Effector CD4-positive, alpha-beta T cell (primary cell): Measurements from ENCODE around the gene RBM26.
"Not testable (repeated sequence)": the region's sequence is repeated elsewhere in the genome, so short reads cannot be mapped to it uniquely, and the experiment has no call there.

ENCODE experiments used
- DNase-seq: peaks from one replicate; pipeline ENCODE4 v3.0.0-alpha.2; 2020

Gene RBM26

DNA sequence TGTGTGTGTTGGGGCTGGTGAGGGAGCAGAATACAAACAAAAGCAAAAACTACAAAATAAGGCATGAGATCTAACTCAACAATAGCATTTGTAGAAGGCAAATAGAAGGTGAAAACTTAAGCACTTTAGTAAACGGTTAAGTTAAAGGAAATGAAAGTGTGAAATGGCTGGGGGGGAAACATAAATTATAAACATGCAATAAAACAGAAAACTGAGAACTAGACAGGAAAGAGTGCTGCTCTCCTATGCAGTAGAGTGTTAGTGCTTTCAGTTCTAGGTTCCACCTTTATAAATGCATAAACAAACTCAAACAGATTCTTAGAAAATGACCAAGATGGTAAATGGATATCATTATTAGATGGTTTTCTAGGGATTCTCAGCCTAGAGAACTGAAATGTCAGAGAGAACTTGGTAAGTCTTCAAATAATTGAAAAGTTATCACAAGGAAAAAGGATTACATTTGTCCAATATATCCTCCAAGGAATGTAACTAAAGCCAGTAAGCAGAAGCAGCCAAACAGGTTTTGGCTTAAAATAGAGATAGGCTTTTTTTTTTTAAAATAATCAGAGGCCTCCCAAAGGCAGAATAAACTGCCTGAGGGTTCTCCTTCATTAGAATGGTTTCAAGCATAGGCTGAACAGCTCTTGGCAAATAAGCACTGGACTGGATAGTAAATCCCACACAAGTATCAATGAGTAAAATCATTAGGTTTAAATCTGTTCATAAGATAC is 23.3 kb downstream of the RBM26 start:
- DNase-seq, result no peak

DNA sequence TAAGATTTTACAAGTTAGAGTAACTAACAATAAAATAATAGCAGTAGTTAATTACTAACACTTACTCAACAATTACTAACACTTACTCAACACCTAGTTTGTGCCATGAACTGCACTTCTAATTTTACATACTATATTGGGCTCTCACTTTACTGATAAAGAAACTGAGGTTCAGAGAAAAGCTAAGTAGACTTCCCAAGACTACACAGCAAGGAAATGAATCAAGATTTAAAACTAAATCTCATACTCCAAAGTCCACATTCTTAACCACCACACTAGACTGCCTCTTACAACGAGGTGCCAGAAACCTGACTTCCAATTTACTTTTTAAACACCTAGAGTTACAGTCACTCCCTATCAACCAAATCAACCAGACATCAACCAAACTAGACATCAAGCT is 25.1 kb downstream of the RBM26 start:
- DNase-seq, result no peak

DNA sequence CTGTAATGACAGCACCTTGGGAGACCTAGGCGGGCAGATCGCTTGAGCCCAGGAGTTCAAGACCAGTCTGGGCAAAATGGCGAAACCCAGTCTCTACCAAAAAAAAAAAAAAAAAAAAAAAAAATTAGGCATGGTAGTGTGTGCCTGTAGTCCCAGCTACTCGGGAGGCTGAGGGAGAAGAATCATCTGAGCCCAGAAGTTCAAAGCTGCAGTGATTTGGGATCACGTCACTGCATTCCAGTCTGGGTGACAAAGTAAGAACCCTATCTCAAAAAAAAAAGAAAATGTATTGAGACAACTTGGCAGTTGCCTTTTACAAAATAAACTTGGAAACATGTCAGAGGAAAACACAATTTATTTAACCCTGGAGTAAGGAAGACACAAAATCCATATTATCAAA is 26.8 kb downstream of the RBM26 start:
- DNase-seq, result no peak

DNA sequence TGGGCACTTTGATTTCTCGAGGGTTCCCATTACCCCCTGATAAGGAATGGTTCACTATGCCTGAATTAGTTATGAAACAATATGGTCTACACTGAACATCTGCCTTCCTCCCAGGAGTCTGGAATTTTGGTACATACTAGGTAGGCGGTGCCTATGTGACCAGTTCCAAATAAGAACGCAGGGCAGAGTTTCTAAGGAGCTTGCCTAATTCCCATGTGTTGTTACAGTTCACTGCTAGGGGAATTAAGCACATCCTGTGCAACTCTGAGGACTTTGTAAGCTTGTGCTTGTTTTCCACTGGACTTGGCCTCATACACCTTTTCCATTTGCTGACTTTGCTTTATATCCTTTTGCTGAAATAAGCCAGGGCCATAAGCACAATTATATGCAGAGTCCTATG is 29.2 kb downstream of the RBM26 start:
- DNase-seq, result no peak

DNA sequence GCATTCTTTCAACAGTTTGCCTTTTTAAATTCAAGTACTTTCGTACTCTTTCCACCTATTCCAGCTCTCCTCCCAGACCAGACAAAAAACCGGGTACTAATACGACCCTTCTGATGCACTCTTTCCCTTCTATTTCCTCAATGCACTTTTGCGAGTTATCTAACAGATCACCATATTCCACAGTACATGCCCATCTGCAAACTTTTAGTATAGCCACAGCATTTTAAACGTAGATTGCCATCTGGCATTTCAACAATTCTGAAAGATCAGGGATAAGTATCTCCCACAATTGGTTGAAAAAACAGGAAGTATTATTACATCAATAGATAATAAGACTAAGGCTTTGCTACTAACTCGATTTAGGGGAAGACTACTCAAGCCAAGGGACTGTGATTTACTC is 31.5 kb downstream of the RBM26 start:
- no peak for DNase-seq

DNA sequence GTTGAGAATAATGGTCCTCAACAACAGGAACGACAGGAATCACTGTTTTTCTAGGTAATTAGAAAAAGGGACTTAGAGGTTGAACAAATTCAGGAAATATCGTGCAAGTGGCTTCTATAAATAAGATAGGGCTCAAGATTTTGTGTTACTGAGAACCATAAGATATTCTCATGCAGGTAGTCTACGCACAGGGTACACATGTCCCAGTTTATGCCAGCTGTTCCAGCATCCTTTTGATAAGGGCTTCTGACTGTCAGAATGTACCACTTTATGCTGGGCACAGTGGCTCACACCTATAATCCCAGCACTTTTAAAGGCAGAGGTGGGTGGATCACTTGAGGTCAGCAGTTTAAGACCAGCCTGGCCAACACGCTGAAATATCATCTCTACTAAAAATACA is 32.1 kb downstream of the RBM26 start:
- DNase-seq, result no peak

DNA sequence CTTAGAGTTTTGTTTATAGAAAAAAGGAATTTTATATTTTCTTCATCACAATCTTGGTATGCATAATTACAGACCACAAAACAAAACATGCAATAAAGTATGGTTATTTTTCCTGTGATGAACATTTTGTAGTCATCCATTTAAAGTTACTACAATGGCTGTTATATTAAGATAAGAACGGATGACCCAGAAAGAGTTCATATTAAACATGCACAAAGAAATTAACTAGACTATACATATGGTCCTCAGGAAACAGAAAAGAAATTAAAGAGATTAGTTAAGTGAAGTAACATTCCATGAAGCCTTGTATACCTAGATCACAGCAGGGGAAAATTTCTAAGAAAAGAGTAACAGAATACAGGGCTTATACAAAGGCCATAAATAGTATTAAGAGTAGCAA is 36.8 kb downstream of the RBM26 start:
- no peak for DNase-seq

DNA sequence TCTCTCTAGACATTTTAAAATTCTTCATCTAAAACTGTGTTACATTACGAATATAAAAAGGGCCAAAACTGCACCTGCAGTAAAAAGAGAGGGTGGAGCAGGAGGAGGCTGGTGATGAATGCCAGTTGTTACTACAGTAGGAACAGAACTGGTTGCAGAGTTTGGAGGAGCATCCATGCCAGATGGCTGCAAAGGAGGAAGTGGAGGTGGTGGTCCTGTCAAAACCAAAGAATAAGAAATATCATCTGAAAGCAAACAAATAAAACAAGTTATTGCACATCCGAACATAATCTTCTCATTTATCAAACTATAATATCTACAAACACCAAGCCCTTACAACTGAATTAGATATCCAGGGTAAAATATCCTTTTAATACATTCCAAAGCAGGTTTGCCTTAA is 40.1 kb downstream of the RBM26 start:
- DNase-seq, result no peak

DNA sequence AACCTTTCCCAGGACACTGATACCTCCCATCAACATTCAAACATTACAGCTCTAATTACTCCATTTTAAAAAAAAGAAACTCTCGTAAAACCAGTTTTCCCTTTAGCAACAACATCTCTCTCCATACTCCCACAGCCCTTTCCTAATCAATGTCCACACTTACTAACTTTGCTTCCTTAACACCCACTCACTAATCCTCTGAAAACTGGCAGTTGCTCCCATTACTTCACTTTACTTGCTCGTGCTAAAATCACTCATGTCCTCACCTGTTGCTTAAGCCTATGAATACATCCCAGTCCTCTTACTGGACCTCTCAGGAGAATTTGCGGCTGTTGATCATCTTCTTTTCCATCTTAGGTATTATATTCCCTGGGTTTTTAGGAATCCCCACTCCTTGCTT is 44.8 kb downstream of the RBM26 start:
- no peak for DNase-seq

DNA sequence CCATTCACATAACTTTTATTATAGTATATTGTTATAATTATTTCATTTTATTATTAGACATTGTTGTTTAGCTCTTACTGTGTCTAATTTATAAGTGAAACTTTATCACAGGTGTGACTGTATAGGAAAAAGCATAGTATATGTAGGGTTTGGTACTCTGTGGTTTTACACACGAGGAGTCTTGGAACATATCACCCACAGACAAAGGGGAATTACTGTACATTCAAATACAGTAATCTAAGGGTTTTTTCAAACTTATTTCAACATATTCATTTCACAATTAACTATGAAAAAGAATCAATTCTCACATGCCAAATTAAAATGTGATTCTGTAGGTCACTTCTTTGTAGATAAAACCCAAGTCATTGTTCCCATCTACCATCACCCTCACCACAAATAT is 46.0 kb downstream of the RBM26 start:
- no peak for DNase-seq

DNA sequence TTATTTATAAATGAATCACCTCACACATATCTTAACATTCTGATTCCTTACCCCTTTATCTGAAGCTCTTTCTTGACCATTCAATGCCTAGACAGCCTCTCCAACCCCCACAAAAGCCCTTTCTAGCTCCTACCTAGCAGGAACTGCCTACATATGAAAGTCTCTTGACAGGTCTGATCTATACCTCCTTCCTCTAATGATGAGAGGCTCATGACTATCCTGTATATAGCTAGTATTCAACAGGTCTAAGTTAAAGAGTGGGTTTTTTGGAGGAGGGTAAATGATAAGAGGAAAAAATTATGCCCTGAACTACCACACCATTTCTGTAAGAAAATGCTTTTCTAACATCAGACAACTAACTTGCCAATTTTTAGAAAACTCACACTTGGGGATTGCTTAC is 47.0 kb downstream of the RBM26 start:
- DNase-seq, result no peak

DNA sequence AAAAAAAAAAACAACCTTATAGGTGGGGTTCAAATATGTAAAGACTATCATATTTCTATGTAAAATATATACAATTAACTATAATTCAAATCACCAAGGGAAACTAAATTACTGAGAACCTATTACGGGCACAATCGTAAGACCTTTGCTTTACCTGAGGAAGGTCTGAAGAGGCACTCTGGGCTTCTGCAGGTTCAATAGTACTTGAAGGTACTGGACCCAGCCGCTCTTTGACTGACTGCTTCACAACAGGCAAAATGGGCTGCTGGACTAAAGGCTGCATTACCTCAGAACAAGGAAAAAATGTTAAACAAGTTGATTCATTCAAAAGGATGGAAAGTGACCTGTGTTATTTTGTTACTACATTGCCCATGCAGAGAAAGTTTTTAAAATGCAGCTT is 51.8 kb downstream of the RBM26 start:
- DNase-seq, result no peak

DNA sequence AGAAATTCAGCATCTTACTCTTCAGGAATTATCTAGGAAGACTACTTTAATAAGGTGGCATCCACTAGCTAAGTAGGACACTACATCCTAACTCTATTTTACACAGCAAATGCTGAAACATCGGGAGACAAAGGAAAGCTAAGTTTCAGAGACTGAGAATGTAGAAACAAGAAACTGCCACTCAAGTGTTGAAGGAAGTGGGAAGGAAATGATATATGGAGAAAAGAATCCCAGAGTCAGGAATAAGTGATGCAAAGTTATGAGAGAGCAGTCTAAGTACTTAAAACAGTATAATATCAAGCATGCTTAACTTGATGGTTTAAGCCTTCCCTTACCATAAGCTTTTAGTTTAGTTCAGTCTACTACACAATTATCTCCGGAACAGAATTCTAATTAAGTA is 52.4 kb downstream of the RBM26 start:
- no peak for DNase-seq

DNA sequence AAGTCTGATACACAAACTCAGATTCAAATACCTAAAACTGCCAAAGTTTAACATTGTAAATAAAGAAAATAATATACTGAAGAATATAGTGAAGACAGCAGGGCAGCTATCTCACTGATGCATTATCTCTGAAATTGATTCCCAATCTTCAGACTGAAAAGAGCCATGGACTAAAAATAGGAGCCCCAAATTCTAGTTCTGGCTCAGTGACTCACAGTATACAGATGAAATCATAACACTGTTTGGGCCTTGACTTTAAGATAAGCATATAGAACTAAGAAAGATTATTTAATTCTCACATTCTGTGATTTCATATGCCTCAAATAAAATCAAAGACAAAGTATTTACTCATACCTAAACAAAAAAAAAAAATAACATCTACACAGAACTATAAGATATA is 53.9 kb downstream of the RBM26 start:
- DNase-seq, result no peak

DNA sequence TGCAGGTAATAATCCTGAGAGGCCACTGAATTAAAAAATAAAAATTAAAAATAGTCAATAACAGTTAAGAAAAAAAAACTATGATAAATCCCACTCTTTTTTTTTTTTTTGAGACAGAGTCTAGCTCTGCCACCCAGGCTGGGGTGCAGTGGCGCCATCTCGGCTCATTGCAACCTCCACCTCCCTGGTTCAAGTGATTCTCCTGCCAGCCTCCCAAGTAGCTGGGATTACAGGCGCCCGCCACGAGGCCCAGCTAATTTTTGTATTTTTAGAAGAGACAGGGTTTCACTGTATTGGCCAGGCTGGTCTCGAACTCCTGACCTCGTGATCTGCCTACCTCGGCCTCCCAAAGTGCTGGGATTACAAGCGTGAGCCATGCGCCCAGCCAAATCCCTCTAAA is 56.4 kb downstream of the RBM26 start:
- not testable (repeated sequence) for DNase-seq

DNA sequence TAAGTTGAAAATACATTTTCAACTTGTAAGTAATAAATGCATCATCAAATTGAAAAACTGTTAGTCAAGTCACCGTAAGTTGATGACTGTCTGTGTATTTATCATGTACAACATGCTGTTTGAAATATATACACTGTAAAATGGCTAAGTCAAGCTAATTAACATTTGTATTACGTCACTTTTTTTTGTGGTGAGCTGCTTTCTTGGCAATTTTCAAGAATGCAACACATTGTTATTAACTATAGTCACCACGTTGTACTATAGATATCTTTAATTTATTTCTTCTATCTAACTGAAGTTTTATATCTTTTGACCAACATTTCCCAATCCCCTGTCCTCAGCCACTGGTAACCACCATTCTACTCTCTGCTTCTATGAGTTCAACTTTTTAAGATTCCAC is 57.0 kb downstream of the RBM26 start:
- no peak for DNase-seq

DNA sequence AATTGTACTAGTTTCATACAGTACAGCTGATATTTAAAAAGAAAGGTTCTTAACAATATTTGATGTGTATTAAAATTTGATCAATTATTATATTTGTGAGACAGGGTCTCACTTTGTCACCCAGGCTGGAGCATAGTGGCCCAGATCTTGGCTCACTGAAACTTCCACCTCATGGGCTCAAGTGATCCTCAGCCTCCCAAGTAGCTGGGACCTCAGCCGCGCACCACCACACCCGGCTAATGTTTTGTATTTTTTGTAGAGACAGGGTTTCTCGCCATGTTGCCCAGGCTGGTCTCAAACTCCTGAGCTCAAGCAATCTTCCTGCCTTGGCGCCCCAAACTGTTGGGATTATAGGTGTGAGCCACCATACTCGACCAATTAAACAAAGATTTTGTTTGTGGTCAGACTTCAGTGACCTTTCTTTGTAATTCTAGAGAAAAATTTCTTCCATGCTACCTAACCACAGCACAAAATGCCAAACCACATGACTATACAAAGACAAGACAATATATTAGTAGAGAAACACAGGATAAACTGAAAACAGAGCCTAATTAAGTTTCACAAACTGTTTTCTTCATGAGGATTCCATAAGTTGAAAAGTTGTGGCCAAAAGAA is 59.6 kb downstream of the RBM26 start:
- DNase-seq, result no peak

DNA sequence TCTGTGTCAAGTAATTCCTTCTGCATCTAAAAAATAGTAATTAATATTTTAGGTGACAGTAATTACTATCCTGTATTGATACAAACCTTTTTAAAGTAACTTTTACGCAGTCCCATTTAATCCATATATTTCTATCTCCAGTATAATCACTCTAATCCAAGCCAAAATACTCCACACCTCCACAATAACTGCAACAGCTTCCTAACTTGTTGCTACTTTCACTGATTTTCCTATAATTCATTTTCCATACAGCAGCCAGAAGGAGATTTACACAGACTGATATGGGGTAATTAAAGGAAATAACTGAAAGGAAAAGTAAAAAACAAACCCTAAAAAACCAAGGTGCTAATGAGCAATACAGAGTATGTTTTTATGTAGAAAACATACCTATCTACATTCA is 64.9 kb downstream of the RBM26 start:
- DNase-seq, result no peak

DNA sequence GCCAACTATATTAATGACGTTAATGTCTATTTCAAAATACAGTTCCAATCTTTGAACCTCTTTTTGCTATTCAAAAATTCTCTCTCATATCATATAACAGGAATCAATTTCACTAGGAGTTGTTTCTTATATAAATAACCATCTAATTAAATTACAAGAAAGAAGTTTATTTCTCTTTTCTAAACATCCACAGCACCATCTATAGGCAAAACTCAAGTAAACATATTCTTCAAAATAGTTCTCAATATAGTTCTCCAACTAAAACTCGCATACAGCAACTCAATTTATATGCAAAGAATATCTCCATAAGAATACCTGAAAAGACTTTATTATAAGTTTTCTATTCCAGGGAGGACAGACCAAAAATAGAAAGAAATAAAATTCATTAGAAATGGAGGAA is 65.6 kb downstream of the RBM26 start:
- DNase-seq, result no peak

DNA sequence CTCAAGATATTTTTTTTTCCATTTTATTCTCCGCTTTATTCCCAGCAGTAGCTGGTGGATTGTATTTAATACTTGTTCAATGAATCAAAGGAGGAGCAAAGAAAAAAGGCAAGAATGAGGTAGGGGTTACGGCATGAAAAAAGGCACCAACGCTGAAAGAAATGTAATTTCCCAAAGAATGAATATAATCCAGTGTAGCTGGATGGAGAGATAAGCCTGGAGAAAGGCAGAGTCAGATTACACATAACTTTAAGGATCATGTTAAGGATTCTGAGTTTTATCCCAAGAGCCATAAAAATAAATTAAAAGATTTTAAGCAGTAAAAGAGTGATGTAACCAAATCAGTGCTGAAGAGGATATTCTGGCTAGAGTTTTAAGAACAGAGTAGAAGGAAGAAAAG is 67.7 kb downstream of the RBM26 start:
- DNase-seq, result no peak

DNA sequence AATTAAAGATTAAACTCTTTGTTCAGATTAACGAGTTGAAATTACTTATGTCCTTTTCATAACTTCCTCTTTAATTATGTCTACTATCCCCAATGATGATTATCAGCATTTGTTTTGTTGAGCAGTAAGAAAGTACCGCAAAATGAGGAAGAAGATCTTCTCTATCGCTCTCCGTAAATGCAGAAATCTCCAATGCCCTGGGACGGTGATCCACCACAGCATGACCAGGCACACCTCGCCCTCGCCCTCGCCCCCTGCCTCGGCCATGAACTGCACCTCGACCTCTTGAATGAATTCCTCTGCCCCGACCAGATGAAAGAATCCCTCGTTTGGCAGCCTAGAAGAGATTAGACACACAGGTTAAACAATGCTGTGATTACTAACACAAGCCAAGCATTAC is 69.1 kb downstream of the RBM26 start:
- DNase-seq, result no peak

DNA sequence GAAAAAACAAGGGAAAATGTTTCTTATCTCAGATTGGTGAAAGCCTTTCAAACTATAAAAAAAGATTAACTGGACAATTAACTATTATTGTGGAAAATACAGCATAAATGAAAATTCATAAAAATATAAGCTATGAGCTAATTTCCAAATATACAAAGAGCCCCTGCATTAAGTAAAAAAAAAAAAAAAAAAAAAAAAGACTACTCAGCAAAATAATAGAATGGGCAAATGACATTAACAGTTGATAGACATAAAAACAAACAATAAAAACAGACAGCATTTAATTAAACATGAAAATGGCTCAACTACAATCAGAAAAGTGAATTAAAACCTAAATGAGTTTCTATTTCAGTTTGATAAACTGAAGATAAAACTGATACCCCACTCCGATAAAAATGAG is 77.5 kb downstream of the RBM26 start:
- no peak for DNase-seq

DNA sequence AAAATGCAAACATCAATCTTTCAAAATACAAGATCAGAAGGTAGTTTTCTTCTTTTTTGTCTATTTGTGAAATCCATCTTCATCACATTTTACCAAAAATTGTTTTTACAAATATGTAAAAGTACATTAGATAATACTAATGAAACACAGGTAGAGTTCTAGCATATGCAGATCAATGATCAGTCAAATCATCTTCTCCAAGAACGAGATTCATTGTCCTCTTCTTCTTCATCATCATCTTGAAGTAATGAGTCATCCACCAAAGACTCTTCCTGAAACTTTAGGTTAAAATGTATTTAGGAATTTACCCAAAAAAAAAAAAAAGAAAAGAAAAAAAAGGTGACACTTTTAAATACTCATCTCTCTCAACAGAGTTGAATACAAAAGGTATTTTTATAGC is 85.6 kb downstream of the RBM26 start:
- DNase-seq, result no peak

DNA sequence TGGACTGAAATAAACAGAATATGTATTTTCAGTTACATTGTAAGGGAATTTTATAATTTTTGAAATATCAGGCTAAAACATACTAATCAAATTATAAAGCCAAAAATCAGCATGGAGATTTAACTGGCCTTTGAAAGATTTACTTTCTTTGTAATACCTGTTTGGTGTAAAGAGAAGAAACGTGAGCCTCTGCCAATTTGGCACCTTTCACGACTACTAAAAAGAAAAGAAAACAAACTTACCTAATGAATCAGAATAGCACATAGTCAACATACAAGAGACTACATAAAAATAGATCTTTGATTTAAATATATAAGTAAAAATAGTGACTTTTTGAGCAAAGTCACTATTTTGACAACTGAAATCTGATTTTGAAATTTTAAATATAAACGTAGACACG is 87.4 kb downstream of the RBM26 start:
- no peak for DNase-seq

DNA sequence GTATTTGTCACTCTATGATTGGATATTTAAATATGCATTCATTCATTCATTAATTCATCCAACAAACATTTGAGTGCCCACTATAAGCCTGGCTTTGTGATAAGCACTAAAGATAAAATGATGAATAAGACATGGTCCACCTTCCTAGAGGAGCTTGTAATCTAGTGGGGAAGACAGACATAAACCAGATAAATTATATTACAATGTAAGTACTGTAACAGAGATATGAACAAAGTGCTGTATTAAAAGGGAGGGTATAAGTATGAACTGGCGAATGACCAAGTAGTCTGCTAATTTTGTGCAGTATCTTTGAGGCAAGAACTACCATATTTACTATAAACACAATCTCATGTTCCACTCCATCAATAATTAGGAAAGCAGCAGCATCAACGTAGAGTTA is 88.2 kb downstream of the RBM26 start:
- no peak for DNase-seq
